MM.1S (cell line): ENCODE measurements around the gene HTRA1.

Experiments used
- DNase-seq: peaks from one replicate; pipeline ENCODE4 v3.0.0-alpha.2; 2015
- H2AFZ ChIP-seq: fragments of 300-600 bp; sonication (generic); 2 replicates; pipeline ENCODE4 v1.6.0; 2016; ENCODE audit warnings: antibody characterized with exemption, low read length
- H3F3A ChIP-seq: fragments of 300-600 bp; sonication (generic); 2 replicates; pipeline ENCODE4 v1.6.1; 2016; ENCODE audit warnings: mild to moderate bottlenecking, antibody characterized with exemption, low read length, moderate library complexity, mixed read lengths; ENCODE audit not compliant: insufficient read depth
- H3K27ac ChIP-seq: fragments of 300-600 bp; sonication (generic); 2 replicates; pipeline ENCODE4 v1.5.1; 2016; ENCODE audit warnings: mild to moderate bottlenecking, low read length
- H3K27me3 ChIP-seq: fragments of 300-600 bp; sonication (generic); replicated peaks from 2 replicates; pipeline ENCODE4 v1.6.0; 2016; ENCODE audit warnings: low read length; ENCODE audit not compliant: insufficient read depth
- H3K36me3 ChIP-seq: fragments of 300-600 bp; sonication (generic); replicated peaks from 2 replicates; pipeline ENCODE4 v1.6.1; 2016; ENCODE audit warnings: mild to moderate bottlenecking, low read length, mixed read lengths; ENCODE audit not compliant: insufficient read depth
- H3K4me1 ChIP-seq: fragments of 300-600 bp; sonication (generic); 2 replicates; pipeline ENCODE4 v1.6.1; 2016; ENCODE audit warnings: low read length, mixed read lengths
- H3K4me2 ChIP-seq: fragments of 300-600 bp; sonication (generic); 2 replicates; pipeline ENCODE4 v1.6.0; 2016; ENCODE audit warnings: low read depth, low read length
- H3K4me3 ChIP-seq: fragments of 300-600 bp; sonication (generic); 2 replicates; pipeline ENCODE4 v1.5.1; 2016; ENCODE audit warnings: low read length, mixed read lengths
- H3K79me2 ChIP-seq: fragments of 300-600 bp; sonication (generic); 2 replicates; pipeline ENCODE4 v1.6.1; 2016; ENCODE audit warnings: mixed run types, low read length, mixed read lengths
- H3K9ac ChIP-seq: fragments of 300-600 bp; sonication (generic); 2 replicates; pipeline ENCODE4 v1.6.1; 2016; ENCODE audit warnings: low read length, mixed read lengths
- H3K9me2 ChIP-seq: fragments of 300-600 bp; sonication (generic); replicated peaks from 2 replicates; pipeline ENCODE4 v1.6.1; 2016; ENCODE audit warnings: mild to moderate bottlenecking, low read length, mixed read lengths; ENCODE audit not compliant: insufficient read depth
- H3K9me3 ChIP-seq: fragments of 300-600 bp; sonication (generic); replicated peaks from 2 replicates; pipeline ENCODE4 v1.6.1; 2016; ENCODE audit warnings: mild to moderate bottlenecking, low read length, mixed read lengths; ENCODE audit not compliant: insufficient read depth
- H4K20me1 ChIP-seq: fragments of 300-600 bp; sonication (generic); 2 replicates; pipeline ENCODE4 v1.6.1; 2016; ENCODE audit warnings: mild to moderate bottlenecking, low read length, moderate library complexity, mixed read lengths; ENCODE audit not compliant: insufficient read depth
- CTCF ChIP-seq: fragments of 300-600 bp; sonication (generic); IDR thresholded peaks from 2 replicates; pipeline ENCODE4 v1.5.1; 2016; ENCODE audit warnings: antibody characterized with exemption, low read length, mixed read lengths
- EZH2 ChIP-seq: fragments of 300-600 bp; sonication (generic); optimal IDR thresholded peaks from 2 replicates; pipeline ENCODE3; 2017; ENCODE audit warnings: low read depth, mild to moderate bottlenecking, antibody characterized with exemption, low read length, mixed read lengths
- EZH2phosphoT487 ChIP-seq: fragments of 300-600 bp; sonication (generic); IDR thresholded peaks from 2 replicates; pipeline ENCODE4 v1.6.1; 2018; ENCODE audit warnings: antibody characterized with exemption, low read length

Gene HTRA1

GRCh38 chr10:122490786-122491680 lies 29.7 kb downstream of the HTRA1 start:
- DNase-seq: no peak
- Histone ChIP-seq H3K4me1 (no peaks in the 10 kb centered on the region), H3K36me3 (no peaks in the 10 kb centered on the region), H3K9ac (no peak overlapping the region), H3F3A (no peaks in the 10 kb centered on the region), H2AFZ (no peak overlapping the region), H3K9me2 (no peaks in the 10 kb centered on the region), H3K4me2 (no peak overlapping the region), H3K79me2 (no peaks in the 10 kb centered on the region), H3K4me3 (no peak overlapping the region), H4K20me1 (no peaks in the 10 kb centered on the region), H3K9me3 (no peaks in the 10 kb centered on the region), H3K27me3 (peaks cover 13% of the 10 kb centered on the region), H3K27ac (no peak overlapping the region)
- TF ChIP-seq EZH2 (no peak), EZH2phosphoT487 (no peak), CTCF (no peak)

GRCh38 chr10:122492006-122492405 lies 30.7 kb downstream of the HTRA1 start:
- no peak overlapping the region for H3K4me3 ChIP-seq
- no peak for DNase-seq
- no peaks in the 10 kb centered on the region for H3K36me3 ChIP-seq
- no peaks in the 10 kb centered on the region for H3K9me3 ChIP-seq
- H4K20me1 ChIP-seq: no peaks in the 10 kb centered on the region
- no peak overlapping the region for H3K27ac ChIP-seq
- no peak overlapping the region for H3K4me2 ChIP-seq
- H3K27me3 ChIP-seq: peaks cover 13% of the 10 kb centered on the region
- H3K9ac ChIP-seq: no peak overlapping the region
- no peaks in the 10 kb centered on the region for H3F3A ChIP-seq
- no peaks in the 10 kb centered on the region for H3K4me1 ChIP-seq
- TF ChIP-seq EZH2phosphoT487 (no peak), EZH2 (no peak), CTCF (no peak)
- H2AFZ ChIP-seq: no peak overlapping the region
- H3K9me2 ChIP-seq: no peaks in the 10 kb centered on the region
- H3K79me2 ChIP-seq: no peaks in the 10 kb centered on the region

- Histone ChIP-seq H3K9me3 (no peaks in the 10 kb centered on the region), H3F3A (no peaks in the 10 kb centered on the region), H3K4me1 (no peaks in the 10 kb centered on the region), H3K36me3 (no peaks in the 10 kb centered on the region), H3K9me2 (no peaks in the 10 kb centered on the region), H3K79me2 (no peaks in the 10 kb centered on the region), H3K27me3 (peaks cover 13% of the 10 kb centered on the region), H3K9ac (no peak overlapping the region), H3K4me2 (no peak overlapping the region), H2AFZ (no peak overlapping the region), H3K4me3 (no peak overlapping the region), H4K20me1 (no peaks in the 10 kb centered on the region), H3K27ac (no peak overlapping the region)
- DNase-seq: no peak
- TF ChIP-seq CTCF: no peak
- TF ChIP-seq EZH2: no peak
- TF ChIP-seq EZH2phosphoT487: no peak
These were observed 31.7 kb downstream of the HTRA1 start for GRCh38 chr10:122492999-122493481.
